Psoas muscle (tissue), 8 donors: ENCODE data around the gene FHDC1. TPM values are rescaled to one million over a fixed set of nuclear protein-coding genes. Genes with fewer than 3 reads are reported as not detected.

Experiments used
- ATAC-seq, 4 donors: fragments of 200-7000 bp; cut with Tn5 transposase; one replicate each; pipeline ENCODE4 v1.9.1; 2020; ENCODE audit warnings: moderate library complexity in 3 of 4, mild to moderate bottlenecking in 2 of 4
- DNase-seq, 2 donors: peaks; one replicate each; pipeline ENCODE4 v3.0.0-alpha.2; 2020
- H3K27ac ChIP-seq: fragments of 200-600 bp; one replicate; pipeline ENCODE4 v1.8.0; 2022
- H3K27me3 ChIP-seq, 3 donors: fragments of 200-600 bp in 1 of 3; one replicate each; pipeline versions ENCODE4 v1.6.1 to v1.8.0; 2013 to 2022; ENCODE audit warnings: low read length in 2 of 3, mild to moderate bottlenecking in 2 of 3, moderate library complexity in 1 of 3; ENCODE audit not compliant: insufficient read depth in 3 of 3
- H3K36me3 ChIP-seq, 2 donors: fragments of 200-600 bp in 1 of 2; one replicate each; pipeline versions ENCODE4 v1.6.1 to v1.8.0; 2013 to 2022; ENCODE audit warnings: low read depth in 1 of 2, mild to moderate bottlenecking in 1 of 2, moderate library complexity in 1 of 2; ENCODE audit not compliant: insufficient read depth in 1 of 2
- H3K4me1 ChIP-seq: fragments of 200-600 bp; one replicate; pipeline ENCODE4 v1.8.0; 2022
- H3K4me3 ChIP-seq: fragments of 200-600 bp; one replicate; pipeline ENCODE4 v1.8.0; 2022; ENCODE audit warnings: mild to moderate bottlenecking
- H3K9me3 ChIP-seq: fragments of 200-600 bp; one replicate; pipeline ENCODE4 v1.8.0; 2022
- CTCF ChIP-seq: fragments of 200-600 bp; IDR thresholded peaks from one replicate; pipeline ENCODE4 v1.8.0; 2022; ENCODE audit warnings: antibody characterized with exemption
- WGBS, 3 donors: extraction: QIAGEN DNeasy Blood & Tissue Kit; methylation state at CpG; one replicate each; pipeline versions ENCODE4 v1.1.6 to v1.1.7; 2013; 5-methylcytosine and 5-hydroxymethylcytosine counted together
- intact Hi-C, 2 donors: fragments of 100-400 bp; cut with DNase I; formaldehyde crosslinking; loops; one replicate each; pipeline versions ENCODE4 v1.11.0 to v1.14.2; 2022
- polyA plus RNA-seq, 3 donors: library from polyadenylated mRNA; stranded (reverse); fragments of 200-250 nt; gene quantifications; one replicate each; pipeline ENCODE4 v1.2.3, GENCODE V29; 2013
- total RNA-seq, 4 donors: library from RNA; stranded (reverse); fragmentation: NEBNext Ultra II Directional in 2 of 4; extraction: Animal tissue kit (Norgen Biotek cat#: 25700) in 2 of 4; gene quantifications; one replicate each; pipeline versions ENCODE4 v1.2.1 to v1.2.4, GENCODE V29; 2021 to 2023
- donor health status: healthy with polysubstance abuse.
- donor health status: DM: no; HTN: no; CAD: no; lungs with moderate emphysema.
- donor health status: Bipolar disorder and iron deficiency.
- donor health status: healthy.
- donor health status: DM: yes; HTN: yes; CAD: no.
- donor health status: DM: no; HTN: no; CAD: no.
- donor health status: DM: no; HTN: no; CAD: no.
- donor health status: DM: yes; HTN: yes; CAD: no.

Gene FHDC1
- total and polyA plus RNA-seq, 7 donors, result 0.27 to 2.8 (median 0.38) TPM

- WGBS, 3 donors, result 62 to 76% (median 73%) methylated on average over 6 of the region's 6 CpGs
These were observed 60.5 kb downstream of the FHDC1 start for GRCh38 chr4:152996672-152997071.

GRCh38 chr4:152997288-152997687 lies 61.2 kb downstream of the FHDC1 start:
- no peak overlapping the region for H3K4me3 ChIP-seq
- no peak for ATAC-seq
- TF ChIP-seq CTCF, result no peak
- intact Hi-C loops, result no loop called here
- 93 to 95% (median 94%) methylated on average over 5 of the region's 5 CpGs for WGBS, 3 donors
- H3K4me1 ChIP-seq, result no peaks in the 10 kb centered on the region
- DNase-seq, result no peak
- H3K27me3 ChIP-seq, result peaks cover 0 to 4% (median 0%) of the 10 kb centered on the region in 3 donors
- H3K27ac ChIP-seq, result no peak overlapping the region
- no peaks in the 10 kb centered on the region for H3K36me3 ChIP-seq
- no peaks in the 10 kb centered on the region for H3K9me3 ChIP-seq

More at GRCh38 chr4:152996672-152997071, 60.5 kb downstream of the FHDC1 start:
- H3K4me3 ChIP-seq, result no peak overlapping the region
- no peaks in the 10 kb centered on the region for H3K9me3 ChIP-seq
- no peak for TF ChIP-seq CTCF
- no peaks in the 10 kb centered on the region for H3K4me1 ChIP-seq
- no peaks in the 10 kb centered on the region for H3K36me3 ChIP-seq
- DNase-seq (no peak), ATAC-seq (no peak)
- no peak overlapping the region for H3K27ac ChIP-seq
- H3K27me3 ChIP-seq, result peaks cover 0 to 4% (median 0%) of the 10 kb centered on the region in 3 donors
- intact Hi-C loops, result no loop called here

- no peak for TF ChIP-seq CTCF
- Histone ChIP-seq H3K27ac (no peak overlapping the region), H3K27me3 (peaks cover 0 to 4% (median 0%) of the 10 kb centered on the region in 3 donors), H3K9me3 (no peaks in the 10 kb centered on the region), H3K4me1 (no peaks in the 10 kb centered on the region), H3K4me3 (no peak overlapping the region), H3K36me3 (no peaks in the 10 kb centered on the region)
- intact Hi-C loops, result no loop called here
- WGBS, 3 donors, result 81 to 90% (median 82%) methylated on average over 17 of the region's 17 CpGs
- no peak for DNase-seq
- ATAC-seq, result no peak
These were observed 61.8 kb downstream of the FHDC1 start for GRCh38 chr4:152997771-152998487.

- TF ChIP-seq CTCF, result no peak
- Histone ChIP-seq H3K4me1 (no peaks in the 10 kb centered on the region), H3K9me3 (no peaks in the 10 kb centered on the region), H3K36me3 (no peaks in the 10 kb centered on the region), H3K27me3 (peaks cover 0 to 4% (median 0%) of the 10 kb centered on the region in 3 donors), H3K27ac (no peak overlapping the region), H3K4me3 (no peak overlapping the region)
- DNase-seq (no peak), ATAC-seq (no peak)
- intact Hi-C loops, result no loop called here
- whole genome bisulfite sequencing, 3 donors, result 81 to 86% (median 84%) methylated on average over 12 of the region's 12 CpGs
These were observed 62.7 kb downstream of the FHDC1 start for GRCh38 chr4:152998861-152999260.
